GM18861 (cell line): ENCODE data around the gene NUTM1.
A peak's percentile ranks its signal among the peaks of the same experiment; 100 is the strongest.
"Not testable (repeated sequence)": the region's sequence is repeated elsewhere in the genome, so short reads cannot be mapped to it uniquely, and the experiment has no call there.

Source experiments
- ATAC-seq: cut with Tn5 transposase; IDR thresholded peaks from one replicate; pipeline ENCODE4 v1.9.1; 2021; ENCODE audit not compliant: unreplicated experiment

NUTM1 gene

GRCh38 chr15:34365091-34365825 is 22.1 kb downstream of the NUTM1 start:
- no peak for ATAC-seq

GRCh38 chr15:34365836-34366235 is 22.7 kb downstream of the NUTM1 start:
- ATAC-seq = no peak

- no peak for ATAC-seq
These were observed 23.4 kb downstream of the NUTM1 start for GRCh38 chr15:34366271-34367065.

GRCh38 chr15:34367101-34368081 is 24.3 kb downstream of the NUTM1 start, which contains the start of gene LPCAT4:
Gene LPCAT4 (minus strand): TSS chr15:34367196. CDS start chr15:34367100, 96 bp downstream.
- peak; percentile 66 for ATAC-seq

- no peak for ATAC-seq
These were observed 27.0 kb downstream of the NUTM1 start for GRCh38 chr15:34370129-34370528.

GRCh38 chr15:34370643-34371042 is 27.5 kb downstream of the NUTM1 start:
- no peak for ATAC-seq

GRCh38 chr15:34373951-34374350 is 30.8 kb downstream of the NUTM1 start:
- no peak for ATAC-seq

- no peak for ATAC-seq
These were observed 31.7 kb downstream of the NUTM1 start for GRCh38 chr15:34374816-34375215.

GRCh38 chr15:34375541-34375940 is 32.4 kb downstream of the NUTM1 start:
- ATAC-seq = not testable (repeated sequence)

- ATAC-seq = no peak
These were observed 33.7 kb downstream of the NUTM1 start for GRCh38 chr15:34376856-34377255.

- ATAC-seq = not testable (repeated sequence)
These were observed 37.4 kb downstream of the NUTM1 start for GRCh38 chr15:34380491-34380890.

- not testable (repeated sequence) for ATAC-seq
These were observed 38.9 kb downstream of the NUTM1 start for GRCh38 chr15:34381829-34382521.

- not testable (repeated sequence) for ATAC-seq
These were observed 46.5 kb downstream of the NUTM1 start for GRCh38 chr15:34389594-34390086.

- ATAC-seq = not testable (repeated sequence)
These were observed 49.9 kb downstream of the NUTM1 start for GRCh38 chr15:34392981-34393380.

- ATAC-seq = not testable (repeated sequence)
These were observed 54.6 kb downstream of the NUTM1 start for GRCh38 chr15:34397637-34398259.

GRCh38 chr15:34403160-34403598 is 60.1 kb downstream of the NUTM1 start:
- ATAC-seq = not testable (repeated sequence)

GRCh38 chr15:34403899-34404298 is 60.8 kb downstream of the NUTM1 start:
- not testable (repeated sequence) for ATAC-seq
